ENCODE measurements around the gene SMG1. TPM values are rescaled to one million over a fixed set of nuclear protein-coding genes. Genes with fewer than 3 reads are reported as not detected.

Gene SMG1
- 16.6 and 38.6 TPM in 2 replicates for total RNA-seq

GRCh38 chr16:18925986-18926865 lies at the start of gene SMG1:
Gene SMG1, minus strand, starts transcription at chr16:18926408. Its CDS starts 367 bp downstream, at chr16:18926041.

GRCh38 chr16:18801145-18801972 lies 124.8 kb downstream of the SMG1 start, which contains the start of gene ARL6IP1:
Gene ARL6IP1, minus strand, starts transcription at chr16:18801549. Its CDS starts 83 bp downstream, at chr16:18801466.

GRCh38 chr16:18789850-18790706 lies 136.1 kb downstream of the SMG1 start, which contains the start of gene RPS15A:
Gene RPS15A, minus strand, starts transcription at chr16:18790334. Its CDS starts 1,221 bp downstream, at chr16:18789113.

Other genes starting within 250 kb of the SMG1 start
- gene RPS15A, start 136.1 kb downstream of the SMG1 start, total RNA-seq = 2,584 and 3,301 TPM in 2 replicates
- 129 and 169 TPM in 2 replicates for gene ARL6IP1, start 124.9 kb downstream of the SMG1 start, total RNA-seq
- 1.1 TPM in 1 of 2 replicates, not detected in the other for gene TMC7, start 57.5 kb upstream of the SMG1 start, total RNA-seq
- gene COQ7, start 141.2 kb upstream of the SMG1 start, total RNA-seq = 6.6 and 10.8 TPM in 2 replicates
- gene ITPRIPL2, start 187.6 kb upstream of the SMG1 start, total RNA-seq = 23.6 and 45.7 TPM in 2 replicates
- 0.65 TPM in 1 of 2 replicates, not detected in the other for gene SYT17, start 241.8 kb upstream of the SMG1 start, total RNA-seq

Measured in cardiac atrium fibroblast (primary cell).